CD14-positive monocyte (primary cell): ENCODE data around the gene ROR1. TPM values are rescaled to one million over a fixed set of nuclear protein-coding genes. Genes with fewer than 3 reads are reported as not detected.

Experiments used
- DNase-seq, 3 donors: peaks; one replicate each; pipeline ENCODE4 v3.0.0-alpha.2; 2011 to 2022
- H2AFZ ChIP-seq: 2 replicates; pipeline ENCODE4 v1.6.0; 2012; ENCODE audit warnings: mild to moderate bottlenecking, low read depth, low read length, inconsistent platforms; ENCODE audit not compliant: insufficient read depth, poor library complexity, severe bottlenecking
- H3K27ac ChIP-seq, 2 donors: 1 replicate in 1 of 2; 2 replicates in 1 of 2; pipeline ENCODE4 v1.5.1; 2012 to 2013; ENCODE audit warnings: low read length in 2 of 2, control low read depth in 1 of 2, inconsistent platforms in 1 of 2, low read depth in 1 of 2, mild to moderate bottlenecking in 1 of 2
- H3K27me3 ChIP-seq, 2 donors: one replicate each; pipeline versions ENCODE4 v1.6.0 to v1.6.1; 2011 to 2013; ENCODE audit warnings: low read length in 2 of 2; ENCODE audit not compliant: control insufficient read depth in 2 of 2, insufficient read depth in 2 of 2
- H3K36me3 ChIP-seq, 2 donors: replicated peaks in 1 of 2; 1 replicate in 1 of 2; 2 replicates in 1 of 2; pipeline versions ENCODE4 v1.5.1 to v1.6.1; 2012 to 2013; ENCODE audit warnings: low read length in 2 of 2, control low read depth in 1 of 2, inconsistent platforms in 1 of 2, mild to moderate bottlenecking in 1 of 2; ENCODE audit not compliant: insufficient read depth in 2 of 2, control insufficient read depth in 1 of 2
- H3K4me1 ChIP-seq, 2 donors: 1 replicate in 1 of 2; 2 replicates in 1 of 2; pipeline versions ENCODE4 v1.5.1 to v1.6.1; 2012 to 2013; ENCODE audit warnings: low read length in 2 of 2, control low read depth in 1 of 2, inconsistent platforms in 1 of 2, mild to moderate bottlenecking in 1 of 2, moderate library complexity in 1 of 2; ENCODE audit not compliant: insufficient read depth in 2 of 2, control insufficient read depth in 1 of 2
- H3K4me2 ChIP-seq: replicated peaks from 2 replicates; pipeline ENCODE3; 2012; ENCODE audit warnings: low read length, moderate library complexity, mild to moderate bottlenecking; ENCODE audit not compliant: poor library complexity, severe bottlenecking; ENCODE audit errors: extremely low read depth
- H3K4me3 ChIP-seq, 3 experiments: fragments of 200-600 bp in 1 of 3; sonication (generic) in 1 of 3; replicated peaks in 1 of 3; 1 replicate in 2 of 3; 2 replicates in 1 of 3; pipeline ENCODE4 v1.5.1; 2011 to 2013; ENCODE audit warnings: low read length in 3 of 3, mild to moderate bottlenecking in 3 of 3, control low read depth in 2 of 3, low read depth in 2 of 3, inconsistent platforms in 1 of 3, moderate library complexity in 1 of 3
- H3K79me2 ChIP-seq: 2 replicates; pipeline ENCODE4 v1.6.0; 2012; ENCODE audit warnings: mild to moderate bottlenecking, control low read depth, inconsistent platforms, low read length, moderate library complexity; ENCODE audit not compliant: insufficient read depth
- H3K9ac ChIP-seq: 2 replicates; pipeline ENCODE4 v1.6.0; 2017; ENCODE audit warnings: low read length, mild to moderate bottlenecking; ENCODE audit not compliant: insufficient read depth, poor library complexity, severe bottlenecking
- H3K9me3 ChIP-seq, 2 donors: replicated peaks in 1 of 2; 1 replicate in 1 of 2; 2 replicates in 1 of 2; pipeline versions ENCODE4 v1.5.1 to v1.6.1; 2012 to 2013; ENCODE audit warnings: low read length in 2 of 2, control low read depth in 1 of 2; ENCODE audit not compliant: control insufficient read depth in 1 of 2, insufficient read depth in 1 of 2
- H4K20me1 ChIP-seq: 2 replicates; pipeline ENCODE4 v1.6.0; 2012; ENCODE audit warnings: mild to moderate bottlenecking, low read length, control low read depth, moderate library complexity; ENCODE audit not compliant: insufficient read depth
- H3K27ac Mint-ChIP-seq, 7 donors: one replicate each; pipeline ENCODE4 v1.8.0; 2020; ENCODE audit warnings: mild to moderate bottlenecking in 7 of 7, mixed read lengths in 7 of 7, moderate library complexity in 6 of 7, inconsistent platforms in 2 of 7
- H3K27me3 Mint-ChIP-seq, 3 donors: one replicate each; pipeline ENCODE4 v1.8.0; 2021 to 2022; ENCODE audit warnings: low read depth in 3 of 3, mild to moderate bottlenecking in 3 of 3, mixed read lengths in 3 of 3, moderate library complexity in 3 of 3, inconsistent platforms in 1 of 3
- H3K36me3 Mint-ChIP-seq, 2 donors: one replicate each; pipeline ENCODE4 v1.8.0; 2020; ENCODE audit warnings: mixed read lengths in 2 of 2, inconsistent platforms in 1 of 2, mild to moderate bottlenecking in 1 of 2
- H3K4me1 Mint-ChIP-seq: one replicate; pipeline ENCODE4 v1.8.0; 2020; ENCODE audit warnings: mild to moderate bottlenecking, mixed read lengths
- H3K4me3 Mint-ChIP-seq, 2 donors: one replicate each; pipeline ENCODE4 v1.8.0; 2020; ENCODE audit warnings: mild to moderate bottlenecking in 2 of 2, mixed read lengths in 2 of 2, moderate library complexity in 1 of 2
- H3K9me3 Mint-ChIP-seq, 7 donors: one replicate each; pipeline ENCODE4 v1.8.0; 2020 to 2022; ENCODE audit warnings: mixed read lengths in 7 of 7, mild to moderate bottlenecking in 6 of 7, moderate library complexity in 6 of 7, inconsistent platforms in 2 of 7
- WGBS: methylation state at CpG from one replicate; pipeline ENCODE4 v1.1.5; 2013; ENCODE audit warnings: missing lambda C conversion rate; ENCODE audit not compliant: insufficient coverage; 5-methylcytosine and 5-hydroxymethylcytosine counted together
- intact Hi-C, 2 donors: fragments of 100-400 bp; cut with micrococcal nuclease; formaldehyde crosslinking; loops; one replicate each; pipeline versions ENCODE4 v1.15.0 to v1.15.1; 2023
- polyA plus RNA-seq, 3 donors: library from polyadenylated mRNA; depleted of rRNA in 1 of 3; unstranded in 2 of 3; stranded (reverse) in 1 of 3; fragments of 300-500 nt in 2 of 3; fragments of >200 nt in 1 of 3; fragmentation: Illumina TruSeq in 2 of 3; gene quantifications; 1 replicate in 2 of 3; 2 replicates in 1 of 3; pipeline ENCODE4 v1.2.3, GENCODE V29; 2012 to 2021
- TF ChIP-seq, protein P1 (sequence below): fragments of 200-600 bp; IDR thresholded peaks from one replicate; pipeline ENCODE4 v1.8.0; 2022; ENCODE audit warnings: antibody characterized with exemption, mild to moderate bottlenecking

ROR1 gene
- polyA plus RNA-seq, 3 donors: not detected

DNA sequence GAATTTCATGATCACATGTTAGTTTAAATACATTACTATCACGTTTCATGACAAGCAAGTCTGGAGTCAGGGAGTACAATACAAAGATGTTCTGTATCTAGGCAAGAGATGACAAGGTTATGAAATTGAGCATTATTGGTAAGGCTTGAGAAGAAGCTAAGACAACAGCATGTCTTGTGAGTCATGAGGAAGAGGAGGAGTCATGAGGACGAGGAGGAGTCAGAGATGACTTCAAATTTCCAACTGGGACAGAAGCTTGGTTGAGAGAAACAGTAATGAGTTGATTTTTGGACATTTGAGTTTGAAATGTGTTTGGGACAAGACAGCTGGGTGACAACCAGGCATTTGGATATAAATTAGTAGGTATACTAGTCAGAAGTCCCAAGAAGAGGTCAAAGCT lies 425.3 kb downstream of the ROR1 start:
- H3K36me3 ChIP-seq: no peaks in the 10 kb centered on the region
- H2AFZ ChIP-seq: no peak overlapping the region
- no peaks in the 10 kb centered on the region for H3K9me3 ChIP-seq
- intact Hi-C loops: no loop called here
- no peak overlapping the region for H3K27ac Mint-ChIP-seq
- H3K27me3 ChIP-seq: no peaks in the 10 kb centered on the region
- no peaks in the 10 kb centered on the region for H3K79me2 ChIP-seq
- DNase-seq: no peak
- no peak overlapping the region for H3K9ac ChIP-seq
- H3K27ac ChIP-seq: no peak overlapping the region
- no peaks in the 10 kb centered on the region for H4K20me1 ChIP-seq
- H3K4me3 Mint-ChIP-seq: no peak overlapping the region
- H3K4me1 Mint-ChIP-seq: peaks cover 2% of the 10 kb centered on the region
- H3K27me3 Mint-ChIP-seq: peaks cover 0 to 2% (median 0%) of the 10 kb centered on the region in 3 donors
- no peaks in the 10 kb centered on the region for H3K36me3 Mint-ChIP-seq
- H3K9me3 Mint-ChIP-seq: peaks cover 0 to 4% (median 3%) of the 10 kb centered on the region in 7 donors
- H3K4me3 ChIP-seq: no peak overlapping the region
- no peaks in the 10 kb centered on the region for H3K4me1 ChIP-seq
- WGBS: no CpG with 5 or more reads among the region's 2 CpGs
- TF ChIP-seq, protein P1, sequence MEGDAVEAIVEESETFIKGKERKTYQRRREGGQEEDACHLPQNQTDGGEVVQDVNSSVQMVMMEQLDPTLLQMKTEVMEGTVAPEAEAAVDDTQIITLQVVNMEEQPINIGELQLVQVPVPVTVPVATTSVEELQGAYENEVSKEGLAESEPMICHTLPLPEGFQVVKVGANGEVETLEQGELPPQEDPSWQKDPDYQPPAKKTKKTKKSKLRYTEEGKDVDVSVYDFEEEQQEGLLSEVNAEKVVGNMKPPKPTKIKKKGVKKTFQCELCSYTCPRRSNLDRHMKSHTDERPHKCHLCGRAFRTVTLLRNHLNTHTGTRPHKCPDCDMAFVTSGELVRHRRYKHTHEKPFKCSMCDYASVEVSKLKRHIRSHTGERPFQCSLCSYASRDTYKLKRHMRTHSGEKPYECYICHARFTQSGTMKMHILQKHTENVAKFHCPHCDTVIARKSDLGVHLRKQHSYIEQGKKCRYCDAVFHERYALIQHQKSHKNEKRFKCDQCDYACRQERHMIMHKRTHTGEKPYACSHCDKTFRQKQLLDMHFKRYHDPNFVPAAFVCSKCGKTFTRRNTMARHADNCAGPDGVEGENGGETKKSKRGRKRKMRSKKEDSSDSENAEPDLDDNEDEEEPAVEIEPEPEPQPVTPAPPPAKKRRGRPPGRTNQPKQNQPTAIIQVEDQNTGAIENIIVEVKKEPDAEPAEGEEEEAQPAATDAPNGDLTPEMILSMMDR: no peak
- H3K4me2 ChIP-seq: no peak overlapping the region

DNA sequence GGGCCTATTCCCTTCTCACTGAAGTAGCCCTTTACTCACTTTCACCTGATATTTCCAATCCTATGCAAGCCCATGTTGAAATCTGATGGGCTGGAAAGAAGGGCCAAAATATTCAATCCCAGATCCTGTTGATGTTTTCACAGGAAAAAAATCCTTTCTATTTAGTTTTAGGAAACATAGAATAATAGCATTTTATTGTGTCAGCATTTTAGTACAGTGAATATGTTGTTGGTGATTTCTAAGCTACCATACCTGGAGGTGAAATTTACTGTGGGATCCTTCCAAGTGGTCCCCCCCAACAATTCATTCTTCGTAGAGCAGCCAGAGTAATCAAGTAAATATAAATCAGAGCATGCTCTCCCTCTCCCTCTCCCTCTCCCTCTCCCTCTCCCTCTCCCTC lies 426.2 kb downstream of the ROR1 start:
- Histone ChIP-seq H4K20me1 (no peaks in the 10 kb centered on the region), H3K27ac (no peak overlapping the region), H3K4me1 (no peaks in the 10 kb centered on the region), H3K36me3 (no peaks in the 10 kb centered on the region), H3K4me3 (no peak overlapping the region), H3K9me3 (no peaks in the 10 kb centered on the region), H2AFZ (no peak overlapping the region), H3K79me2 (no peaks in the 10 kb centered on the region), H3K27me3 (no peaks in the 10 kb centered on the region), H3K4me2 (no peak overlapping the region), H3K9ac (no peak overlapping the region)
- Mint-ChIP-seq H3K27me3 (peaks cover 0 to 2% (median 0%) of the 10 kb centered on the region in 3 donors), H3K4me1 (no peaks in the 10 kb centered on the region), H3K4me3 (no peak overlapping the region), H3K9me3 (peaks cover 0 to 4% (median 3%) of the 10 kb centered on the region in 7 donors), H3K36me3 (no peaks in the 10 kb centered on the region), H3K27ac (no peak overlapping the region)
- TF ChIP-seq, protein P1: no peak
- DNase-seq: no peak
- WGBS: no CpG with 5 or more reads among the region's 1 CpG
- intact Hi-C loops: no loop called here
